ENCODE measurements around the gene PDE5A.

Gene PDE5A

GRCh38 chr4:119454491-119455270 lies 173.9 kb downstream of the PDE5A start:
- TF ChIP-seq POLR2AphosphoS5 (IDR thresholded peaks at IDR 0.05; ENCODE audit: low read depth, low read length) (peak; percentile 54; the same call in 1 of the 2 replicates), SIN3A (IDR thresholded peaks at IDR 0.05; ENCODE audit: borderline replicate concordance, insufficient read depth, low read length) (peak; percentile 70; the same call in 1 of the 2 replicates)

Measured in PFSK-1 (cell line).